K562 (cell line): ENCODE results near the gene IPO11. TPM values are rescaled to one million over a fixed set of nuclear protein-coding genes. Genes with fewer than 3 reads are reported as not detected.

Source experiments
- ADNP ChIP-seq: fragments of 200-800 bp; sonication (Bioruptor generic); IDR thresholded peaks from 2 replicates; pipeline ENCODE4 v1.6.1; 2016; ENCODE audit warnings: missing genetic modification characterization, missing compliant biosample characterization
- ESRRA ChIP-seq: fragments of 450-650 bp; IDR thresholded peaks from 2 replicates; pipeline ENCODE4 v1.6.1; 2014; ENCODE audit warnings: low read depth, mild to moderate bottlenecking, moderate library complexity, borderline replicate concordance
- HIVEP1 ChIP-seq: fragments of 250-450 bp; sonication (Bioruptor Pico); IDR thresholded peaks from 2 replicates; pipeline ENCODE4 v1.4.0; 2020; ENCODE audit warnings: mild to moderate bottlenecking
- NFATC3 ChIP-seq: fragments of 450-650 bp; IDR thresholded peaks from 2 replicates; pipeline ENCODE4 v1.6.1; 2017; ENCODE audit warnings: mild to moderate bottlenecking
- NFYB ChIP-seq: IDR thresholded peaks from 2 replicates; pipeline ENCODE4 v1.6.1; 2011; ENCODE audit warnings: mild to moderate bottlenecking, moderate library complexity; ENCODE audit not compliant: insufficient read length; ENCODE audit errors: extremely low read depth
- NKRF ChIP-seq: fragments of 450-650 bp; IDR thresholded peaks from 2 replicates; pipeline ENCODE4 v1.6.1; 2016; ENCODE audit warnings: borderline replicate concordance
- NR2F6 ChIP-seq: fragments of 450-650 bp; formaldehyde crosslinking; IDR thresholded peaks from 2 replicates; pipeline ENCODE4 v1.4.0; 2020; ENCODE audit warnings: mild to moderate bottlenecking
- NR4A1 ChIP-seq, 2 experiments: fragments of 250-450 bp in 1 of 2; fragments of 450-650 bp in 1 of 2; sonication (Bioruptor Pico) in 1 of 2; IDR thresholded peaks; 2 replicates each; pipeline versions ENCODE4 v1.4.0 to v1.6.1; 2016 to 2020; ENCODE audit warnings: mild to moderate bottlenecking in 2 of 2, missing compliant biosample characterization in 1 of 2, missing genetic modification characterization in 1 of 2, moderate library complexity in 1 of 2
- PHTF2 ChIP-seq: fragments of 250-450 bp; sonication (Bioruptor Pico); IDR thresholded peaks from 2 replicates; pipeline ENCODE4 v1.5.0; 2021; ENCODE audit warnings: mild to moderate bottlenecking
- RAD51 ChIP-seq: fragments of 450-650 bp; IDR thresholded peaks from 2 replicates; pipeline ENCODE4 v1.7.1; 2016; ENCODE audit warnings: low read depth, mild to moderate bottlenecking, borderline replicate concordance
- RERE ChIP-seq: sonication (generic); formaldehyde crosslinking; IDR thresholded peaks from 2 replicates; pipeline ENCODE4 v1.8.0; 2023; ENCODE audit warnings: missing genetic modification reagents, mild to moderate bottlenecking, borderline replicate concordance
- U2AF2 ChIP-seq: fragments of 200-400 bp; formaldehyde crosslinking; optimal IDR thresholded peaks from 2 replicates; pipeline ENCODE3; 2017; ENCODE audit warnings: low read depth, mild to moderate bottlenecking, low read length
- ZBTB1 ChIP-seq: sonication (generic); formaldehyde crosslinking; IDR thresholded peaks from 2 replicates; pipeline ENCODE4 v1.8.1; 2023; ENCODE audit warnings: missing genetic modification reagents, low read depth, mild to moderate bottlenecking, borderline replicate concordance
- ZNF165 ChIP-seq: fragments of 250-450 bp; sonication (Bioruptor Pico); IDR thresholded peaks from 2 replicates; pipeline ENCODE4 v1.4.0; 2020; ENCODE audit warnings: borderline replicate concordance
- ZNF23 ChIP-seq: fragments of 250-450 bp; sonication (Bioruptor Pico); IDR thresholded peaks from 2 replicates; pipeline ENCODE4 v1.4.0; 2020; ENCODE audit warnings: mild to moderate bottlenecking
- ZNF253 ChIP-seq: fragments of 250-450 bp; sonication (Bioruptor Pico); conservative IDR thresholded peaks from 2 replicates; pipeline ENCODE4 v1.6.1; 2021; ENCODE audit warnings: mild to moderate bottlenecking
- ZNF280A ChIP-seq: fragments of 450-650 bp; IDR thresholded peaks from 2 replicates; pipeline ENCODE4 v1.6.1; 2018; ENCODE audit warnings: mild to moderate bottlenecking, low read depth; ENCODE audit not compliant: partially characterized antibody
- polyA plus RNA-seq, 8 experiments: library from polyadenylated mRNA; depleted of rRNA in 4 of 8; stranded (reverse) in 5 of 8; unstranded in 3 of 8; fragments of >200 nt; fragmentation: Nextera tagmentation in 2 of 8; fragmentation: Illumina TruSeq in 1 of 8; extraction: Ambion mirVana in 2 of 8; extraction: Trizol in 1 of 8; gene quantifications; 2 replicates each; pipeline versions ENCODE4 v1.2.1 to v1.2.3, GENCODE V29; 2011 to 2014; ENCODE audit warnings: inconsistent platforms in 1 of 8, missing spikeins in 1 of 8
- total RNA-seq, 7 experiments: library from RNA; depleted of rRNA in 6 of 7; stranded (reverse); fragments of >200 nt in 6 of 7; fragmentation: Illumina TruSeq in 2 of 7; extraction: Trizol in 2 of 7; gene quantifications; 2 replicates each; pipeline versions ENCODE4 v1.2.1 to v1.2.3, GENCODE V29; 2011 to 2021; ENCODE audit warnings: low replicate concordance in 1 of 7

IPO11 gene
- total and polyA plus RNA-seq, 9 of the 15 experiments (the other 6 are each of a cell fraction or from before 2014, with no cell fraction given) = 38.7 to 96.0 (median 70.9) TPM

- TF ChIP-seq RERE (CRISPR knock-in tag) = no peak
- no peak for TF ChIP-seq NFATC3
- no peak for TF ChIP-seq ZNF23 (CRISPR knock-in tag)
- no peak for TF ChIP-seq ADNP (tag)
- TF ChIP-seq ZNF253 (CRISPR knock-in tag) = no peak
- TF ChIP-seq NKRF = peak; percentile 98
- peak; percentile 24; the same call in 1 of the 2 replicates for TF ChIP-seq NR4A1 (CRISPR knock-in tag; IDR thresholded peaks at IDR 0.05)
- no peak for TF ChIP-seq NR4A1 (tag; IDR thresholded peaks at IDR 0.05)
- TF ChIP-seq HIVEP1 (CRISPR knock-in tag) = no peak
- peak; percentile 56 for TF ChIP-seq ESRRA
- no peak for TF ChIP-seq ZNF280A
- TF ChIP-seq NFYB = no peak
- TF ChIP-seq PHTF2 (CRISPR knock-in tag) = no peak
- TF ChIP-seq NR2F6 (CRISPR knock-in tag) = peak; percentile 70; the same call in 1 of the 2 replicates
- no peak for TF ChIP-seq ZBTB1 (CRISPR knock-in tag)
- TF ChIP-seq RAD51 = no peak
- TF ChIP-seq ZNF165 (CRISPR knock-in tag) = 0 out of 2 replicates have a peak, but pooled peaks have one; percentile 17
- TF ChIP-seq U2AF2 = no peak
Observed at GRCh38 chr5:62412549-62413329, at the start of gene IPO11 (continued).
